Fibroblast of skin of left biceps (primary cell): ENCODE data around the gene DCAF4L1.
A peak's percentile ranks its signal among the peaks of the same experiment; 100 is the strongest.

Experiments
- DNase-seq, 2 experiments: peaks; one replicate each; pipeline ENCODE4 v3.0.0-alpha.2; 2013; ENCODE audit warnings: low read depth in 2 of 2

Gene DCAF4L1, protein sequence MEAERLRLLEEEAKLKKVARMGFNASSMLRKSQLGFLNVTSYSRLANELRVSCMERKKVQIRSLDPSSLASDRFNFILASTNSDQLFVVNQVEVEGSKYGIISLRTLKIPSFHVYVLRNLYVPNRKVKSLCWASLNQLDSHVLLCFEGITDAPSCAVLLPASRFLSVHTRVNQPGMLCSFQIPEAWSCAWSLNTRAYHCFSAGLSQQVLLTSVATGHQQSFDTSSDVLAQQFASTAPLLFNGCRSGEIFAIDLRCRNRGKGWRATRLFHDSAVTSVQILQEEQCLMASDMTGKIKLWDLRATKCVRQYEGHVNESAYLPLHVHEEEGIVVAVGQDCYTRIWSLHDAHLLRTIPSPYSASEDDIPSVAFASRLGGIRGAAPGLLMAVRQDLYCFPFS

DNA sequence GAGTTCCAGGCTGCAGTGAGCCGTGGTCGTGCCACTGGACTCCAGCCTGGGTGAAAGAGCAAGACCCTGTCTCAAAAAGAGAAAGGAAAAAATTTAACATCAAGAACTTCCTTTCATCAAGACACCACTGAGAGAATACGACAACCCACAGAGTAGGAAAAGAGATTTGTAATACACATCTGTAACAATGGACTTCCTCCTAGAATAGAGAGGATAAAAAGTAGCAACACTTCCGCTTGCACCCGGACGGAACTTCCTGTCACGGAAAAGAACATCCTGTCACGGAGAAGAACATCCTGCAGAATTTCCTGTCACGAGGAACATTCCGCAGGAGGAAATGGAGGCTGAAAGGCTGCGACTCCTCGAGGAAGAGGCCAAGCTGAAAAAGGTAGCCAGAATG lies at the start of gene DCAF4L1:
DCAF4L1 (plus strand) TSS at position 301 of the 400 bp plus-strand sequence; CDS start at position 338, 37 bp downstream.
- DNase-seq = no peak

DNA sequence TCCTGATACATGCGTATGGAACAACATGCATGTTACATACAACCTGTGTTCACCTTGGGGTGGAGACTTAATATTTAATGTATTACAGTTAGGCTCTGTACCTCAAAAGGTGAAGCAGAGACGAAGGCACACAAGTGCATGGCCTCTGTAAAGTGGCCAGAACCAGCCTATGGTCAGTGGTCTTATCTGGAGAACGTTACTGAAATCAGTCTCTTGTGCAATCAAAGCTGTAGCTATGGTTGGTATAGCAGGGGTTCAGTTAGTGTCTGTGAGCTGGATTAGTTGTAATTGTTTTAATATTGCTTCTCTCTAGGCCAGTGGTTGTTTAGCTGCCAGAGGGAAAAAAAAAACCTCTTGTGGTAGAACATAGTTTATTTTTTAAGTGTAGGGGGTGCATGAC lies 48.6 kb upstream of the DCAF4L1 start:
- no peak for DNase-seq

DNA sequence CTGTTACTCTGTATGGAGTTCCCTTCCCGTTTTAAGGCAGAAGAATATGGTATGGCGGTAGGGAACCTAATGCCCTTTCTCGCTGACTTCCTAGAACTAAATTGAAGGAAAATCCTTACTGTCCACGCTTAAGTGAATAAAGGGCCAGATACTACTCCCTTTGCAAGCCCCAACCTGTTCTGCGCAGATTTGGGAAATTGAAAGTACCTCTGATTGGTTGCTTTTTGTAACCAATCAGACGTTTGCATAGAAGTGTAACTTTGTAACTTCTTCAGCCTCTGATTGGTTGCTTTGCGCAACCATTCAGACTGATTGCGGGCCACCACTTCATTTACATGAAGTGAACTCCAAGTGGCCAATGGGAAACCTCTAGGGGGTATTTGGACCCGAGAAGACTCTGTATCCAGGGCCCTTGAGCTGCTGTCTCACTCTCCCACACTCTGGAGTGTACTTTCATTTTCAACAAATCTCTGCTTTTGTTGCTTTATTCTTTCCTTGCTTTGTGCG lies 47.5 kb upstream of the DCAF4L1 start:
- DNase-seq = no peak

DNA sequence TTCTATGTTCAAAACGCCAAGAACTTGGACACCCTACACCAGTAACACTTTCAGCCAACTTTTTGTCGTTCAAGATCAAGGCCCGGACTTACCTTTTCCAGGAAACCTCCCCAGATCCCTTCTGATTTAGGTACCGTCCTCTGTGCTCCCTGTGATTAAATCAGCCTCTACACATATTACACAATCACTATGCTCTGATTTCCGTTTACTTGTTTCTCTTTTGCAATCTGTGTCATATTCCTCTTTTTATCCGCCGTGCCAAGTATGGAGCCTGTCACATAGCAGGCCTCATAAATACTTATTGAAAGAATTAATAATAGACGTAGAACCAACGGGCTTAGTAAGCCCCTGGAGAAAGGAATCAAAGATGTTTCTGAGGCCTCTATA lies 47.0 kb upstream of the DCAF4L1 start:
- DNase-seq = no peak

DNA sequence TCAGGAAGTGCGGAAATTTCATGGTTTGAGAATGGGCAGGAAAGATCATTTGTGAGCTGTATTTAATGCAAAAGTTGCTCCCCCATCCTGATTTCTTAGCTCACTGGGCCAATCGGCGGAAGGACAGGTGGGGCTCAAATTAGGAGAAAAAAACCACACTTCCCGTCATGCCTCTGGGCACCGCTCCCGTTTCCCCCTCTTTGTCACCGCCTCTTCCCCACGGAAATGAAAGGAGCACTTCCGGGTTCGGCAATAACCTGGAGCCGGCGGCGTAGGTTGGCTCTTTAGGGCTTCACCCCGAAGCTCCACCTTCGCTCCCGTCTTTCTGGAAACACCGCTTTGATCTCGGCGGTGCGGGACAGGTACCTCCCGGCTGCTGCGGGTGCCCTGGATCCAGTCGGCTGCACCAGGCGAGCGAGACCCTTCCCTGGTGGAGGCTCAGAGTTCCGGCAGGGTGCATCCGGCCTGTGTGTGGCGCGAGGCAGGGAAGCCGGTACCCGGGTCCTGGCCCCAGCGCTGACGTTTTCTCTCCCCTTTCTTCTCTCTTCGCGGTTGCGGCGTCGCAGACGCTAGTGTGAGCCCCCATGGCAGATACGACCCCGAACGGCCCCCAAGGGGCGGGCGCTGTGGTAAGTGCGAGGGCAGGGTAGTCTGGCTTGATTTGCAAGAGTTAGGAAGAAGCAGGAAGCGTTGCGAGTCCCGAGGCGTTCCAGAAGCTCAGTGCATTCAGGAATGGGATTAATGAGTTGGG lies 46.5 kb upstream of the DCAF4L1 start, which contains the start of gene TMEM33:
TMEM33 (plus strand) TSS at position 529 of the 751 bp plus-strand sequence; CDS start at position 585, 56 bp downstream.
- DNase-seq = peak; percentile 53 to 58

DNA sequence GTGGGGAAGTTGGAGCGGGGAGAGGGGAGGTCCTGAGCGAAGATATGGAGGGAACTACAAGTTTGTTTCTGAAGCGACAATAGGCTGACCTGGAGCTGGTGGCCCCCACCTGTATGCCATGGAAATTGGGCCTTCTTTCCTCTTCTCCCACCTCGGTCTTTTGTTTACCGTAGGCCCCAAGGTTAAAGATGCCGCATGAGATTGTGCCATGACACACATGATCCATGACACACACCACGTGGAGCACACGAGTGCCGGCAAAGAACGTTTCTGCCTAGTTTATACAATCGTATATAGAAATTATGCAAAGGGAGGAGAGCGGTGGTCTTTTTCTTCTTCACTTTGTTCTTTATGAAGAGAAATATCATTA lies 45.9 kb upstream of the DCAF4L1 start:
- no peak for DNase-seq

DNA sequence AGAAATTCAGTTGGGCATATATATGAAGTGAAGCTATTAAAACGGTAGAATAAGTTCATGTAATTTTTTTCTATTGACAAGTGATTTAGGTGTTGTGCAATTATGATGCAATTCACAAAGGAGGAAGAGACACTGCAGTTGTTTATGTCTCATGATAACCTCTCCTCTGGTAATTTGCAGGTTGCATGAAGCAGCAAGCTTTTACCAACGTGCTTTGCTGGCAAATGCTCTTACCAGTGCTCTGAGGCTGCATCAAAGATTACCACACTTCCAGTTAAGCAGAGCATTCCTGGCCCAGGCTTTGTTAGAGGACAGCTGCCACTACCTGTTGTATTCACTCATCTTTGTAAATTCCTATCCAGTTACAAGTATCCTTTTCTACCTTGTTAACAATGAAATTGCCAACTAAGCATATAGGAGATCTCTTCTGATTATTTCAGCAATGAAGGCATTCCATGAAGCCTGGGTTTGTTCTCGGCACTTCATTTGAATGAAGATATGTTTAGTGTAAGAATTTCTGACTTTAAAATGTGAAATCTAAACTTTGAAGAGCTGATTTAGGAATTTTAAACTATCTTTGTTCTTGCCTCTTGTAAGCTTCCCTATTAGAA lies 42.4 kb upstream of the DCAF4L1 start:
- DNase-seq = no peak

DNA sequence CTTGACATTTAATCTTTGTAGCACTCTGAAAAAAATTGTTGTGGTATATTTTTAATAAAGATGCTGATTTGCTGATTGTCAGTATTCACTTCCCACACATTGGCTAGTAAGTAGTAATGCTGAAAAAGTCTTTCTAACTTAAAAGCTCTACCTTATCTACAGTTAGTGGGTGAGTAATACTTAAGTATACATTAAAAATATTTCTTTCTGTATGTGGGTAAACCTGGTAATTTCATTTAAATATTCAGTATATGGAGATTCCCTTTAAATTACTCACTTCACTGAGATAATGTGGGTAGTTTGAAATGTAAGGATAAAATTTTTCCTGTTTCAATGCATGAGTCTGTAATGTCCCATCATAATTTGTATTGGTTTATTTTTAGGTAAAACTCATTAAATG lies 40.7 kb upstream of the DCAF4L1 start:
- no peak for DNase-seq

DNA sequence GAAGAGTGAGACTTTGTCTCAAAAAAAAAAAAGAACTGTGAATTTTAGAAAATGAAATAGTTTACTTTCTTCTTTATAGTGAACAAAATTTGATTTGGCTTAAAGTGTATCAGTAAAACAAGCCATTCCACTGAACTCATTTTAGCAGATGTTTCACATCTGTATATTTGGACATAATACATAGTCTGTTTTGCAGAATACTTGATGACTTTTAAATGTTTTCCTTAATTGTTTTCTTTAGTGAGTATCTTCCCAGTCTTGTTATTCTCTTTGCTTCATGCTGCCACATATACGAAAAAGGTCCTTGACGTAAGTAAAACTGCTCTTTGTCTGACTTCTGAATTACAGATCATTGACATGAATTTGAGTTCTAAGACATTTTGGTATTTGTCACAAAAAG lies 38.0 kb upstream of the DCAF4L1 start:
- no peak for DNase-seq

DNA sequence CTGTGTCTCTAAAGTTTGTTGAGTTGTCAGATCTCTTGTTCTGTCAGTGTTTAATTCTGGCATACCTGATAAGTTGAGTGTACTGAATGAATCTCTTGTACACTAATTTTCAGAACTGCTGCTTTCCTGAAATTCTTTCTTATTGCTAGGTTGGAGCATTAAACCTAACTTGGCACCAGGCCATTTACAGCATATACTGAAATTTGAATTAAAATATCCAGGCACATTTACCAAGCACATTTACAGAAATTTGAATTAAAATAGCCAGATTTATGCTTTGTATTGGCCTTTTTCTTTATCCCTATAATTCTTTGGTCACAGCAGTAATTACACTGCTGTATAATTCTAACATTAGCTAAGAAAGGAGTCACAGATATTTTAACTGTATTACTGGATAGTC lies 37.5 kb upstream of the DCAF4L1 start:
- no peak for DNase-seq

DNA sequence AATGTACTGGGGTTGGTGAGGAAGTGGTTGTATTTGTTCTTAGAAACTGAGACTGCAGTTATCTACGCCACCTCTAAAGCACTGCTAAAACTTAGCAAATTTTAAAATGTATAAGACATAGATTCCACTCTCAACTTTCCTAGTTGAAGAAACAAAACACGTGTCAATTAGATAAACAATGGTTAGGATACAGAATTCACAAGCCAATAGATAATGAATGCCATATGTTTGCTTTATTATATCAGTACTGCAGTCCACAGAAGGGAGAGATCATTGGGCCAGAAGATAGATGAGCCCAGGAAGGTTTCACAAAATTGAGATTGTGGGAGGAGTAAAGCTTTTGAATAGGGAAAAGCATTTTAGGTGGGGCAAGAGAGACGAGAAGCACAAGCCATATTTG lies 32.0 kb upstream of the DCAF4L1 start:
- DNase-seq = peak in 1 of 2 experiments; percentile 9

DNA sequence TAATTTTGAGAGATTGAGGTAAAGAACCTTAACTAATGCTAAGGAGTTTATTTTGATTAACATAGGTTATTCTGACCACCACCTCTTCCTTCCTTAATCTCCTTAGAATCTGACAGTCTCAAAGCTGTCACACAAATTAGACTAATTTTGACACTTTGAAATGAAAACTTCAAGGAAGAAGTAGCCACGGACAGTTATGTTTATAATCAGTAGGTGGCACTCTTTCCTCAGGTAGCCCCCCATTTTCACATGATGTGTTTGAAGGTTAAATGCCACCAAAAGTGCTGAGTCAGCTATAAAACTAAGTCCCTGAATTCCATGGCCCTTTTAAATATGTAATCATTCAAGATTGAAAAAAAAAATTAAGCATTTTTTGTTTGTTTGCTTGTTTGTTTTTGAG lies 23.9 kb upstream of the DCAF4L1 start:
- no peak for DNase-seq

DNA sequence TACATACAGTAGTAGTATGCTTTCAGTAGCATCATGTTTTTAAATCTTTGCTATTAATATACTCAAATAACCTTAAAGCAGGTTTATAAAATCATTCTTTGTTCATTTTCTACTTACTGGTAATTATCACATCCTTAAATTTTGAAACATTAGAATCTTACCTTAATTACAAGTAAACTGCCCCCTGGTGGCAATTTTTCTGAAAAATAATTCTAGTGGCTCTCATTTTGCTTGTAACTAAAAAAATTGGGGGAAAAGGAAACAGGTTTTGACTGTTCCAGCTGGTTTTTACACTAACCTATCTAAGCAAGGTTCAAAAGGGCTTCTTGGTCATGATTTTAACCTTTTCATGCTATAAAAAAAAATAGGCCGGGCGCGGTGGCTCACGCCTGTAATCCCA lies 18.5 kb upstream of the DCAF4L1 start:
- no peak for DNase-seq

DNA sequence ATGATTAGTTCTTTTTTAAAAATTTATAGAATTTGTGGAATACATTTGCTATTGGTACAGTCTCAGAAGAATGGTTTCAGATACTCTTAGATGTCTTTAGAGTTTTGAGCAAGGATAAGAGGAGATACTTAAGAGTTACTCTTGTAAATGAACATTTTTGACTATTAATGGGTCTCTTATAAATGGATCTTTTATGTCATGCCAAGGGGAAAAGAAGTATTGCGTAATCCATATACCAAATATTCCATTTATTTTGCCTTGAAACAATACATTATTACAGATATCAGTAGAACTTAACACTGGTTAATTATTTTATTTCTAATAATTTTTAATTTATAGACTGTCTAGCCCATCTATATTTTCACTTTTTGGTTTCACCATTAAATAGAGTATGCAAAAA lies 17.2 kb upstream of the DCAF4L1 start:
- no peak for DNase-seq

DNA sequence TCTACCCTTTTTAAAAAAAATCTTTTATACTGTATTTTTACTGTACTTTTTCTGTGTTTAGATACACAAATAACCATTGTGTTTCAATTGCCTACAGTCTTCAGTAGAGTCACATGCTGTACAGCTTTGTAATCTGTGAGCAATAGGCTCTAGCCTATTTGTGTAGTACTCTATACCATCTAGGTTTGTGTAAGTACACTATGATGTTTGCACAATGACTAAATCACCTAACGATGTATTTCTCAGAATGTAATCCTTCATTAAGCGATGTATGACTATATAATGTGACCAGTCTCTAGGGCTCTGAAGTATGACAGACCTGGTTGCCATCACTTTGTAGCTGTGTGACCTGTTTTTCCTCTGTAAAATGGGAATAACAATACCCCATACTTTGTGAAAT lies 14.2 kb upstream of the DCAF4L1 start:
- no peak for DNase-seq

DNA sequence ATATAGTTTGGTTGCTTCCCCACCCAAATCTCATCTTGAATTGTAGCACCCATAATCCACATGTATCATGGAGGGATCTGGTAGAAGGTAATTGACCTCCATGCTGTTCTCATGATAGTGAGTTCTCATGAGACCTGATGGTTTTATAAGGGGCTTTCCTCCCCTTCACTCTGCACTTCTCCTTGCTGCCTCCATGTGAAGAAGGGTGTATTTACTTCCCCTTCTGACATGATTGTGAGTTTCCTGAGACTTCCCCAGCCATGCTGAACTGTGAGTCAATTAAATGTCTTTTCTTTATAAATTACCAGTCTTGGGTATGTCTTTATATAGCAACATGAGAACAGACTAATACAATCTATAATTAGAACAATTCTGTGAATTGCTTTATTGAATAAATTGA lies 11.9 kb upstream of the DCAF4L1 start:
- DNase-seq = no peak

DNA sequence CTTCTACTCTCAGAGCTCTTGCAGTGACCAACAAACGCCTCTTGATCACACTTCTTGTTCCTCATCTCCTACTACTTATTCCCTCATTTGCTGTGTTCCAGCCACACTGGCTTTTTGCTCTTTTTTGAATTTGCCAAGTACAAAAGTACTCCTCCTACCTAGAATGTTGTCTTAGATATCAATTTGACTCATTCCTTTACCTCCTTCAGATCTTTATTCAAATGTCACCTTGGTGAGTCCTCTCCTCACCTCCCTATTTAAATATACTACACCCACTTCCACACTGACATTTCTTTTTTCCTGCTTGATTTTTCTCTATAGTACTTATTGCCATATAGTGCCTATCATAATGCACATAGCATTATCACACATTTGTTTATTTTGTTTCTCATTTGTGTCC lies 6.2 kb upstream of the DCAF4L1 start:
- DNase-seq = no peak

DNA sequence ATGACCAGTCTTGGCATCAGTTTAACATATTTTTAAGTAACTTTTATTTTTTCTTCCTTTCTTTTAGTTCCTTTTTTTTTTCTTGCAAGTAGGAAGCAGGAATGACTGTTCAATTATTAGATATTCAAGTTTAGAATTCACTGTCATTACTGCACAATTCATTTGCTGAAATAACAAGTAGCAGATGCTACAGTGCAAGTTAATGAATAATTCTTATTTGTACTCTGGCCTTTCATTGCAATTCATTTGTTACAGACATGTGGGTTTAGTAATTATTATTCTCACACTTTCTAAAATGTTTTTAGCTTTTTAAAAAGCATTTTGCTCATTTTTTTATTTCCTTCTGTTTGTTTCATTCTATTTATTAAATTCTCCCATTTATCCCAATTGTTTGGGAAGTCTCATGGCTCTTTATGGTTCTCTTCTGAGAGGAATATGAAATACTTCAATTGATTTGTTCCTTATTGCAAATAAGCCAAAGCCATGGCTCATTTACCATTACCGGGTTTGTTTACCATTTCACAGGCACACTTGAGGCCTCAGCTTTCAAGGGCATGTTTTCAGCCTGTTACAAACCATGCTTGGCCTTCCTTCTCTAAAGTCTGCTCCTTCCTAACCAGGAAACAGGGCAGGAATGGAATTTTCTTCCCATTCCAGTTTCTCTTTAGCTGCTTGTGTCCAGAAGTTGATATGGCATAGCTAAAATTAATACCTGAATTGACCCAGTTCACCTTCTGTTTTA lies 4.6 kb upstream of the DCAF4L1 start:
- no peak for DNase-seq

DNA sequence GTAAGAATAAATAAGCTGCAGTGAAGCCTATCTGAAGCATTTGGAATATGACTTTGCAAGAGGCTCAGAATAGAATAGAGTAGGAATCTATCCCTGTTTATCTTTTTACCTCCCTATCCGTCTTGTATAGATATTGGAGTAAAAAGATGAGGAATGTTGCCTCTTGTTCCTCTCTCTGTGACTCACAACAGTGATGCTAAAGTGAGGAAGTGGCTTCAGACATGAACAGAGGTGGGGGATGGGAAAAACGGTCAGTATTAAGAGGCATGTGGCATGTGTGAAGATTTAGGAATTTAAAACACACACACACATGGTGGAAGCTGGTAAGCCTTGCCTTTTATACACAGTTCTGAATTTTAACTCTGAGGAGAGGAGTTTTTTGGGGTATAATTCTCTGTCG lies 3.8 kb upstream of the DCAF4L1 start:
- DNase-seq = peak; percentile 16 to 21

DNA sequence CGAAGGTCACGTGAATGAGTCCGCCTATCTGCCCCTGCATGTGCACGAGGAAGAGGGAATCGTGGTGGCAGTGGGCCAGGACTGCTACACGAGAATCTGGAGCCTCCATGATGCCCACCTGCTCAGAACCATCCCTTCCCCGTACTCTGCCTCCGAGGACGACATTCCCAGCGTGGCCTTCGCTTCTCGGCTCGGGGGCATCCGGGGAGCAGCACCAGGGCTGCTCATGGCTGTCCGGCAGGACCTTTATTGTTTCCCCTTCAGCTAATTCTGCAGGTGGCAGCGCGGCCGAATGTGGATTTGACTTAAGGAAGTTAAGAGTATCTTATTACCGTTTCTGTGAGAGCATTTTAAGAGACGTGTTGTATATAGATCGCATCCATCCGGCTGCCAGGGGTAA lies 1.2 kb downstream of the DCAF4L1 start:
- no peak for DNase-seq

DNA sequence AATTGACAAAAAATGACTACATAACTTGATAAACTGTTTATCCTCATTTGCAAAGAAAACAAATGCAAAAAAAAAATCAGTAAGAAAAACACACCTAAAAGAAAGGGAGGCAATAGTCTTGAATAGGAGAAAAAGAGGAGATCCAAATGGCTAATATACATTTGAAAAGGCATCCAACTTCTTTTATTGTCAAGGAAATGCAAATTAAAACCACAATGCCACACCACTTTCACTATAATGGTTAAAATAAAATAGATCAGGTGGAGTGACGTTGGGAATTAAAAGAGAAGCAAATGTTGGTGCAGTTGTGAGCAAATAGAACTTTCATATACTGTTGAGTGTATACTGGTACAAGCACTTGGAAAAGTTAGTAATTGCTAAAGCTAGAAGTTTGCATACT lies 3.6 kb downstream of the DCAF4L1 start:
- DNase-seq = no peak

DNA sequence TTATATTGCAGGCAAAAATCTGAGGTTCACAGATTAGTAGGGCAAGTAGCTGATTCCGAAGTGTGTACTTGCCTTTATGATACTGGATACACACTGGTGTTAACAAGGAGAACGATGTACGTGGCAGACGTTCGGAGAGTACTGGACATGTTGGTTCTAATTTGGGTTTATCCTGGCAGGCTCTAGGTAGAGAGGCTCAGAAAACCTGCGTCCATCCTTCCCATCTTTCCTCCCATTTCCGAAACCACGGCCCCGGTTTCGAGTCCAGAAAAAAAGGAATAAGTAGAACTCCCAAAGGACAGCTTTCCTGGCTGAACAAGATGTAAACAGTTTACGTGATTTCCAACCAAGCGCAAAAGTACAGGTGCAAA lies 8.4 kb downstream of the DCAF4L1 start:
- DNase-seq = no peak
